ENCODE measurements around the gene FSCN2.

Gene FSCN2

GRCh38 chr17:81513753-81514488, 14.3 kb upstream of the FSCN2 start:
- peak; percentile 72 for DNase-seq

GRCh38 chr17:81514489-81514738, 13.8 kb upstream of the FSCN2 start:
- no peak for DNase-seq

- DNase-seq = peak; percentile 41
These were observed 13.2 kb upstream of the FSCN2 start for GRCh38 chr17:81514739-81515529.

DNA sequence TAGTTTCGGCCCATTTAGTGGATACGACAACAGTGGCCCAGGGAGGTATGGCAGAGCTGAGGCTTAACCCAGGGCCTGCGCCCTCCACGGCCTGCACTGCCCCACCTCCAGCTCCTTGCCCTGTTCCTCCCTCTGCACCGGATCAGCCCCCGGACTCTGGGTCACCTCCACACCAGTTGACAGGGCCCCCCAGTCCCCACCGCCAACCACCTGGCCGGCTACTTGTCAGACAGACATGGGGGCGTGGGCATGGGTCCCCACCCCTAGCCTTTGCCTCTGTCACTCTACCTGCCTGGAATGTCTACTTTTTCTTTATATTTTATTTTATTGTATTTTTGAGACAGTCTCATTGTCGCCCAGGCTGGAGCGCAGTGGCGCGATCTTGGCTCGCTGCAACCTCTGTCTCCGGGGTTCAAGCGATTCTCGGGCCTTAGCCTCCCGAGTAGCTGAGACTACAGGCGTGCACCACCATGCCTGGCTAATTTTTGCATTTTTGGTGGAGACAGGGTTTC, 12.6 kb upstream of the FSCN2 start:
- DNase-seq = no peak

DNA sequence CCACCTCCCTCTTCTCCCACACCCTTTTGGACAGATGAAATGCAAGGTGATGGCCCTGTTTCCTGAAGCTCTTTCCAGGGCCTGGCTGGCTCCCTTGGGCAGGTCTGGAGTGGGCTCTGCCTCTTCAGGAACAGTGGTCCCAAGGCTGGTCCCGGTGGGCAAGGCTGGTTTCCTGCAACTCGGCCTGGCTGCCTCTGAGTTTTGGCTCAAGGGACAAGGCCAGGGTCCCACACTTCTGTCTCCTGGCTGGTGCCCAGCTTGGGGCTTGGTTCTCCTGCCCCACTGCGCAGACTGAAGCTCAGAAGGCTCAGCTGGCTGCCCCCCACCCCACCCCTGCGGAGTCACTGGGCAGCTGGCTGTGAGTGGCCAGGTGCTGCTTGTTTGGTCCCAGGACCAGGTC, 11.7 kb upstream of the FSCN2 start:
- no peak for DNase-seq

DNA sequence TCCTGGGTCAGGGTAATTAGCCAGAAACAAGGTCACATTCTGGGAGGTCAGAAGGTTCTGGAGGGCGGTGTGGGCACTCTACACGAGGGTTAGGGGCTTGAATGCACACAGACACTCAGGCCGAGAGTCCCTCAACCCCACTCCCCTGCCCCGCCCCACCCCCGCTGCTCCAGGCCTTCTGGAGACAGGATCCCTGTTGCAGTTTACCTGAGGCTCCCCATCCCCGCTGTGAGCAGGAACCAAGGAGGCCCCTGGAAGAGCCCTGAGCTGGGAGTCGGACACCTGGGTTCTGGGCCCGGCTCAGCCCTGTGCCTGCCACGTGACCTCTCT, 11.2 kb upstream of the FSCN2 start:
- no peak for DNase-seq

DNA sequence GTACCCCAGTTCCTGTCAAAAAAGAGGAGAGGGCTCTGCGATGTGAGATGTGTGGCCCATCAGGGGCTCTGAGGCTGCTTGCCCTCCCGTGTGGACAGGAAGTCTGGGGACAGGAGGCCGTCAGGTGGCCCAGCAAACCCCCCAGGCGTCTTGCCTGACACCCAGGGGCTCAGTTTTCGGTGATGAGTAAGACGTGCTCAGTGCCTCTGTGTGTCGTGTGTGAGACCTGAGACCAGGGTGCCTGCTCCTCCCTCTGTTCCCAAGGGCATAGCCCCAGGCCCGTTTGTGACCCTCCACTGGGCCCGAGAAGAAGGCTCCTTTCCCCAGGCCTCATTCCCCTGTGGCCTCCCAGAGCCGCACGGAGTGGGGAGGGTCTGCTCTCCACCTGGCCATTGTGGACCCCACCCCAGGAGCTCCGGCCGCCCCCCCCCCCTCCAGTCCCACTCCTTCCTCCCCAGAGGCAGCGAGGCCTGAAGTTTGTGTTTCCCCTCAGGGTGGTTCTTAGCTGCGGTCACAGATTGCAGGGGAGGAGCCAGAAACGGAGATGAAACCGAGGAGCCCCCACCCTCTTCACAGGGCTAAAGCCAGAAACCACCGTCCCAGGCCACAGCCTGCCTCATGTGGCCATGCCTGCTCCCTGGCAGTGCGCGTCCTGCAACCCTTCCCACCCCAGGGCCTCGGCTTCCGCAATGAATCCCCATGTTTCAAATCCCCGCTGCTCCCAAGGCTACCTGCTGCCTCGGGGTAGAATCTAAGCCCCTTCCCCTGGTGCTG, 10.7 kb upstream of the FSCN2 start:
- no peak for DNase-seq

DNA sequence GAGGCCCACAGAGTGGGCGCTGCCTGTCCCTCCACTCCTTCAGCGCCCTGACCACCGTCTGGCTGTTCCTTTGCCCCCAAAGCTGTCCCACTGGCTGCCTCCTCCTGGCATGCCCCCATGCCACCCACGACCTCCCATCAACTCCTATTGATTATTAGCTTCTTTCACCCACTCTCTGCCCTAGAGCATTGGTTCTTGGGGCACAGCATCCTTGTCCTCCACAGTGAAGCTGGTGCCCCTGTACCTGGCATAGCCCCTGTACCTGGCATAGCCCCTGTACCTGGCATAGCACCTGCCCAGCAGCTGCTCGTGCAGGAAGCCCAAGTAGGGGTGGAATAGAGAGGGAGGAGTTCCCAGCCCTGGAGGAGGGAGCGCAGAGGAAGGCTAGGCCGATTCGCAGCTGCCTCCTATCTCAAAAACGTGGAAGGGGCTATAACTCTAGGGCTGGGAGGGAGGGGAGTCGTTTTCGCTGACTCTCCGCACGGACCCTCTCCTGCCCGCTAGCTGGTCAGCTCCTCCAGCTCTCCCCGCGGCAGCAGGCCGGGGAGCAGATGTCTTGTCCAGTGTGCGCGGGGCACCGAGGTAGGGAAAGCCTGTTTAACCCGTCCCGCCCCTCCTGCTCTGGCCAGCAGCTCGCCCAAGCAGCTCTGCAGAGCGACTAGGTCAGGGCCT, 9.9 kb upstream of the FSCN2 start:
- no peak for DNase-seq

GRCh38 chr17:81518785-81519283, 9.3 kb upstream of the FSCN2 start:
- peak; percentile 26 for DNase-seq

GRCh38 chr17:81519284-81520020, 8.7 kb upstream of the FSCN2 start:
- DNase-seq = peak; percentile 35

- DNase-seq = peak; percentile 44
These were observed 7.9 kb upstream of the FSCN2 start for GRCh38 chr17:81520021-81520901.

GRCh38 chr17:81522491-81523401, 5.4 kb upstream of the FSCN2 start:
- DNase-seq = peak; percentile 20

GRCh38 chr17:81523402-81524038, 4.7 kb upstream of the FSCN2 start:
- DNase-seq = no peak

GRCh38 chr17:81524039-81524864, 3.9 kb upstream of the FSCN2 start:
- DNase-seq = no peak

DNA sequence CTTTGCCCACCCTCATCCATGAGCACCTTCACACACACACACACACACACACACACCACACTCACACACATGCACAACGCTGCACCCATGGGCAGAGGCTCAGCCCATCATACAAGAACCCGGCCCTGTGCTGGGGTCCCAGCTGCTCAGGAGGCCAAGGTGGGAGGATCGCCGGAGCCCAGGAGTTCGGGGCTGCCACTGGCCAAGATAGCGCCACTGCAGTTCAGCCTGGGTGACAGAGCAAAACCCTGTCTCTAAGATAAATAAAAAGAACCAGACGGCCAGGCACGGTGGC, 3.4 kb upstream of the FSCN2 start:
- DNase-seq = no peak

- DNase-seq = no peak
These were observed 1.3 kb upstream of the FSCN2 start for GRCh38 chr17:81526662-81527571.

DNA sequence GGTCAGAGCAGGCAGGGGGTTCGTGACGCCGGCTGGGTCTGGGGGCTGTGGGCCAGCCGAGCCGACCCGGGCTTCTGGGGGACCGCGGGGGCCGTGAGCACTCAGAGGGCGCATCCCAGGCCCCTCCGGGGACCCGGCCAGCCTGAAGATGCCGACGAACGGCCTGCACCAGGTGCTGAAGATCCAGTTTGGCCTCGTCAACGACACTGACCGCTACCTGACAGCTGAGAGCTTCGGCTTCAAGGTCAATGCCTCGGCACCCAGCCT, 140 bp downstream of the FSCN2 start:
- no peak for DNase-seq

Data from NCI-H526 treated with DMSO at 0.1 percent for 48 hours (cell line).